Activated CD8-positive, alpha-beta memory T cell treated with anti-CD3 and anti-CD28 coated beads for 24 hours (primary cell): ENCODE data around the gene LAIR2.
"Not testable (repeated sequence)": the region's sequence is repeated elsewhere in the genome, so short reads cannot be mapped to it uniquely, and the experiment has no call there.

Experiments used
- DNase-seq: peaks from one replicate; pipeline ENCODE4 v3.0.0-alpha.2; 2020

The LAIR2 gene

GRCh38 chr19:54464630-54465425 lies 37.8 kb upstream of the LAIR2 start:
- peak; percentile 91 for DNase-seq

GRCh38 chr19:54465426-54466109 lies 37.1 kb upstream of the LAIR2 start:
- DNase-seq, result no peak

- DNase-seq, result not testable (repeated sequence)
Observed at GRCh38 chr19:54466110-54466480, 36.5 kb upstream of the LAIR2 start.

GRCh38 chr19:54469496-54469934 lies 33.1 kb upstream of the LAIR2 start:
- DNase-seq, result no peak

GRCh38 chr19:54470276-54470887 lies 32.2 kb upstream of the LAIR2 start:
- DNase-seq, result no peak

- DNase-seq, result no peak
Observed at GRCh38 chr19:54470991-54471782, 31.4 kb upstream of the LAIR2 start.

- no peak for DNase-seq
Observed at GRCh38 chr19:54473071-54473891, 29.4 kb upstream of the LAIR2 start, which contains the start of gene CDC42EP5. CDC42EP5 (minus strand) TSS chr19:54473296; CDS start chr19:54465547, 7,749 bp downstream.

- DNase-seq, result no peak
Observed at GRCh38 chr19:54473892-54474372, 28.7 kb upstream of the LAIR2 start.

GRCh38 chr19:54475706-54476105 lies 26.9 kb upstream of the LAIR2 start:
- no peak for DNase-seq

GRCh38 chr19:54477650-54478049 lies 25.0 kb upstream of the LAIR2 start:
- no peak for DNase-seq

GRCh38 chr19:54478677-54479266 lies 23.9 kb upstream of the LAIR2 start:
- DNase-seq, result no peak

GRCh38 chr19:54480051-54480450 lies 22.6 kb upstream of the LAIR2 start:
- no peak for DNase-seq

GRCh38 chr19:54481326-54481930 lies 21.2 kb upstream of the LAIR2 start:
- DNase-seq, result peak; percentile 70

- no peak for DNase-seq
Observed at GRCh38 chr19:54482889-54483288, 19.7 kb upstream of the LAIR2 start.

GRCh38 chr19:54484451-54484850 lies 18.2 kb upstream of the LAIR2 start:
- no peak for DNase-seq

GRCh38 chr19:54485851-54486250 lies 16.8 kb upstream of the LAIR2 start:
- no peak for DNase-seq

GRCh38 chr19:54489341-54489740 lies 13.3 kb upstream of the LAIR2 start:
- no peak for DNase-seq

- DNase-seq, result no peak
Observed at GRCh38 chr19:54489766-54490165, 12.9 kb upstream of the LAIR2 start.

- no peak for DNase-seq
Observed at GRCh38 chr19:54492568-54492967, 10.1 kb upstream of the LAIR2 start.

- DNase-seq, result not testable (repeated sequence)
Observed at GRCh38 chr19:54493056-54493455, 9.6 kb upstream of the LAIR2 start.

- DNase-seq, result no peak
Observed at GRCh38 chr19:54493967-54494585, 8.6 kb upstream of the LAIR2 start.
